NT2/D1 (cell line): ENCODE results near the gene IL17A.

Source experiments
- SUZ12 ChIP-seq: IDR thresholded peaks from 2 replicates; pipeline ENCODE4 v1.6.1; 2011; ENCODE audit not compliant: insufficient read length, insufficient read depth; ENCODE audit errors: extremely low read depth
- YY1 ChIP-seq: IDR thresholded peaks from 2 replicates; pipeline ENCODE4 v1.6.1; 2011; ENCODE audit not compliant: insufficient read length, insufficient read depth
- ZNF274 ChIP-seq: IDR thresholded peaks from 2 replicates; pipeline ENCODE4 v1.6.1; 2011; ENCODE audit warnings: mild to moderate bottlenecking, low read depth, low read length

- TF ChIP-seq SUZ12 (no peak), YY1 (no peak), ZNF274 (no peak)
These were observed 25.6 kb upstream of the IL17A start for GRCh38 chr6:52160472-52161104.
